Endothelial cell (in vitro differentiated cells): ENCODE results near the gene CD36. TPM values are rescaled to one million over a fixed set of nuclear protein-coding genes. Genes with fewer than 3 reads are reported as not detected.

ENCODE experiments used
- DNase-seq: peaks from one replicate; pipeline ENCODE4 v3.0.0; 2021; ENCODE audit warnings: low spot score
- H3K27ac Mint-ChIP-seq: one replicate; pipeline ENCODE4 v1.8.0; 2021; ENCODE audit warnings: mixed read lengths, inconsistent platforms; ENCODE audit not compliant: unreplicated experiment
- H3K27me3 Mint-ChIP-seq: one replicate; pipeline ENCODE4 v1.8.0; 2021; ENCODE audit warnings: mild to moderate bottlenecking, moderate library complexity, mixed read lengths, inconsistent platforms; ENCODE audit not compliant: unreplicated experiment
- H3K36me3 Mint-ChIP-seq: one replicate; pipeline ENCODE4 v1.8.0; 2021; ENCODE audit warnings: mild to moderate bottlenecking, low read depth, mixed read lengths, inconsistent platforms; ENCODE audit not compliant: unreplicated experiment
- H3K4me1 Mint-ChIP-seq: one replicate; pipeline ENCODE4 v1.8.0; 2021; ENCODE audit warnings: mild to moderate bottlenecking, mixed read lengths, inconsistent platforms; ENCODE audit not compliant: unreplicated experiment
- H3K4me3 Mint-ChIP-seq: one replicate; pipeline ENCODE4 v1.8.0; 2021; ENCODE audit warnings: mild to moderate bottlenecking, mixed read lengths, inconsistent platforms; ENCODE audit not compliant: unreplicated experiment
- H3K9me3 Mint-ChIP-seq: one replicate; pipeline ENCODE4 v1.8.0; 2021; ENCODE audit warnings: mixed read lengths, inconsistent platforms; ENCODE audit not compliant: unreplicated experiment
- CTCF ChIP-seq: fragments of 200-600 bp; sonication (generic); IDR thresholded peaks from one replicate; pipeline ENCODE4 v1.5.0; 2021; ENCODE audit warnings: antibody characterized with exemption; ENCODE audit not compliant: unreplicated experiment
- total RNA-seq: library from RNA; stranded (reverse); fragmentation: NEBNext Ultra II Directional; extraction: Animal tissue kit (Norgen Biotek cat#: 25700); gene quantifications from one replicate; pipeline ENCODE4 v1.2.1, GENCODE V29; 2021; ENCODE audit not compliant: unreplicated experiment

Gene CD36
- total RNA-seq, 1 donor from 2014 or later: 3.8 TPM

DNA sequence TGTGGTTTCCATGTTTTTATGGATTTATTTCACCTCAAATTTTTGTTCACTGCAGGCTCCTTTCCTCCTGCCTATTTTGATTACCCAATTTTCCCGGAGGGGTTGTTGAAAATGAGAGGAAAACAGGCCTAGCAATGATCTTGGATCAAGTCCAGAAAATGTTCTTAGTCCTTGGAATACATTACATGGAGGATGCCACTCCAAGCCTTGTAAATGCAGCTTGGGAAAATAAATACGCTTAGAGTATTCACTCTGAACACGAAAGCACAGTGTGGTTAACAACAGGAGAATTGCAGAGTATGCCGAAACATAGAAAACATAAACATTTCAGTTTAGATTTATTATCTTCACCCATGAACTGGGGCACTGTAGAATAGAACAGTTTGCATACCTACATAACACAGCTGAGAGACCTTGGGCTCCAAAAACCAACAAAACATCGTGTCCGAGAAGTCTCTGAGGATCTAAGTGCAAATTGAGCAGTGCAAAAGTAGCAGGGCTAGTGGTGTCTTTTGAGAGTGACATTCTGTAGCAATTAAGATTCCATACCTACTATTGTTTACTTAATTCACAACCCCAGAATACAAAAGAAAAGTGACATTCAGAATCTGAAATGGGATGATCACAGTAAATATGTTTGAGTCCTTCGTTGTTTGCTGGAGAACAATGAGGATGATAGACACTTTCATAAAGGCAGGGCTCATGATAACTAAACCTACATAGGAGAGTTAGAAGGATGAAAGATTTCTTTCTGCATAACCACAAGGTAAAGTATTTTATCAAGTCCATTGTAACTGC is 7.6 kb upstream of the CD36 start:
- H3K36me3 Mint-ChIP-seq: no peaks in the 10 kb centered on the region
- TF ChIP-seq CTCF: no peak
- no peak overlapping the region for H3K27ac Mint-ChIP-seq
- no peaks in the 10 kb centered on the region for H3K4me1 Mint-ChIP-seq
- H3K9me3 Mint-ChIP-seq: no peaks in the 10 kb centered on the region
- no peaks in the 10 kb centered on the region for H3K27me3 Mint-ChIP-seq
- H3K4me3 Mint-ChIP-seq: no peak overlapping the region
- DNase-seq: no peak

GRCh38 chr7:80631421-80631820 is 7.0 kb upstream of the CD36 start:
- no peak for DNase-seq
- TF ChIP-seq CTCF: no peak
- H3K4me1 Mint-ChIP-seq: no peaks in the 10 kb centered on the region
- H3K27ac Mint-ChIP-seq: no peak overlapping the region
- no peaks in the 10 kb centered on the region for H3K9me3 Mint-ChIP-seq
- no peaks in the 10 kb centered on the region for H3K27me3 Mint-ChIP-seq
- H3K36me3 Mint-ChIP-seq: no peaks in the 10 kb centered on the region
- H3K4me3 Mint-ChIP-seq: no peak overlapping the region

DNA sequence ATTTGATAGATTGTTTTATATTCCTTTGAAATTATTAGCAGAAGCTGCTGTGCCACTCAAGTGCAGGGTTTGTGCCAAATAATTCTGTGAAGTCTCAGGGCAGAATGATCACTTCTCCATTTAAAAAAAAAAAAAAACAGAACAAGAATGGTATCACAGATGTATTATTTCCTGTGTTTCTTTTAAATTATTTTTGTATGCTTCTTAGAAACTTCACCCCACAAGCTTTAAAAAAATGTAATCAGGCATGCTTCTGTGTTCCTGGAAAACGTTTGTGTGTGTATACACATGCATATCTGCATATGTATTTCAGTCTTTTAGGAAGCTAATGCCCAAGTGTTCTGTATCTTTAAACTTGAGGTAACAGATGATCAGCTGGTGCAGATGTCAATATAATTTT is 6.3 kb upstream of the CD36 start:
- no peak overlapping the region for H3K4me3 Mint-ChIP-seq
- H3K9me3 Mint-ChIP-seq: no peaks in the 10 kb centered on the region
- TF ChIP-seq CTCF: no peak
- no peak for DNase-seq
- no peaks in the 10 kb centered on the region for H3K36me3 Mint-ChIP-seq
- H3K27ac Mint-ChIP-seq: no peak overlapping the region
- H3K27me3 Mint-ChIP-seq: no peaks in the 10 kb centered on the region
- H3K4me1 Mint-ChIP-seq: peaks cover 4% of the 10 kb centered on the region

DNA sequence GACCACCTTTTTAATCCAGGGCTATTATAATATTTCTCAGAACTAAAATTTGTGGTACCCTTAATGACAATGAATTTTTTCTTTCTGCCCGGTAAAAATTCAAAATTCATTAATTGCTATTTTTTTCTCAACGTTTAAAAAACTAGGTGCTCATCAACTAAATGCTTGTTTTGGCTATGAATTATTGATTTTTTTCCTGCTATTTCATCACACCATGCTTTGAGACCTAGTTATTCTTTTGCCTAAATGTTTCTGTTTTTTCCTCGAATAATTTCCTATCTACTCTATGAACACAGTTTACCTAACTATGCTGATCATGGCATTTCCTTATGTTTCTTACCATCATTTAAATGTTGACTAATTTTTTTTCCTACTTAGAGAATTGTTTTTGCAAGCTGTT is 5.6 kb upstream of the CD36 start:
- TF ChIP-seq CTCF: no peak
- no peaks in the 10 kb centered on the region for H3K27me3 Mint-ChIP-seq
- H3K9me3 Mint-ChIP-seq: no peaks in the 10 kb centered on the region
- peaks cover 9% of the 10 kb centered on the region for H3K4me1 Mint-ChIP-seq
- H3K36me3 Mint-ChIP-seq: no peaks in the 10 kb centered on the region
- H3K4me3 Mint-ChIP-seq: no peak overlapping the region
- no peak for DNase-seq
- H3K27ac Mint-ChIP-seq: no peak overlapping the region

- H3K36me3 Mint-ChIP-seq: no peaks in the 10 kb centered on the region
- peaks cover 2% of the 10 kb centered on the region for H3K27me3 Mint-ChIP-seq
- H3K9me3 Mint-ChIP-seq: no peaks in the 10 kb centered on the region
- no peak overlapping the region for H3K27ac Mint-ChIP-seq
- H3K4me3 Mint-ChIP-seq: no peak overlapping the region
- no peak for TF ChIP-seq CTCF
- H3K4me1 Mint-ChIP-seq: peaks cover 13% of the 10 kb centered on the region
- DNase-seq: no peak
These were observed 3.9 kb upstream of the CD36 start for GRCh38 chr7:80634505-80634904.
